ENCODE measurements around the gene KMT2E.
A peak's percentile ranks its signal among the peaks of the same experiment; 100 is the strongest.

KMT2E gene

GRCh38 chr7:104976966-104977636 lies 36.9 kb upstream of the KMT2E start:
- no peak overlapping the region for H3K4me3 ChIP-seq (ENCODE audit: low read length in 2 of 2)
- no peak overlapping the region for H3K4me2 ChIP-seq (ENCODE audit: insufficient read depth, low read length, poor library complexity, severe bottlenecking)
- no peak overlapping the region for H4K8ac ChIP-seq (ENCODE audit: low read depth, low read length)
- no peak overlapping the region for H2AK5ac ChIP-seq (ENCODE audit: low read depth, low read length)
- no peak overlapping the region for H3K4ac ChIP-seq (ENCODE audit: low read length)
- H2BK12ac ChIP-seq (ENCODE audit: low read length) = peak overlapping the region; percentile 22
- no CpG with 5 or more reads among the region's 3 CpGs for WGBS, 2 donors (ENCODE audit: extremely low coverage in 2 of 2, insufficient read length in 2 of 2, insufficient replicate concordance in 1 of 2)
- no peak overlapping the region for H3K23ac ChIP-seq (ENCODE audit: low read depth, low read length, poor library complexity)
- H3K14ac ChIP-seq (ENCODE audit: low read length) = no peak overlapping the region
- no peaks in the 10 kb centered on the region for H3K27me3 ChIP-seq (ENCODE audit: control insufficient read depth in 3 of 3, insufficient read depth in 3 of 3, low read depth in 1 of 3, low read length in 3 of 3)
- H3K79me1 ChIP-seq (ENCODE audit: low read depth, low read length) = no peaks in the 10 kb centered on the region
- DNase-seq (ENCODE audit: low spot score) = no peak
- H4K91ac ChIP-seq (ENCODE audit: low read depth, low read length, poor library complexity) = no peak overlapping the region
- H3K4me1 ChIP-seq (ENCODE audit: control insufficient read depth in 2 of 2, insufficient read depth in 1 of 2, low read depth in 1 of 2, low read length in 2 of 2) = peaks cover 12 to 19% of the 10 kb centered on the region in 2 donors
- no peak overlapping the region for H2AFZ ChIP-seq (ENCODE audit: low read length)
- peaks cover 0 to 1% of the 10 kb centered on the region in 2 donors for H3K9me3 ChIP-seq (replicated peaks in 1 of 2; ENCODE audit: control insufficient read depth in 2 of 2, insufficient read depth in 1 of 2, low read depth in 1 of 2, low read length in 2 of 2)
- no peak overlapping the region for H2BK15ac ChIP-seq (ENCODE audit: low read length)
- H2BK5ac ChIP-seq (ENCODE audit: low read length) = no peak overlapping the region
- H3K27ac ChIP-seq (replicated peaks; ENCODE audit: low read length) = no peak overlapping the region
- no peak overlapping the region for H2BK120ac ChIP-seq (ENCODE audit: low read depth, low read length)
- no peak overlapping the region for H3K18ac ChIP-seq (ENCODE audit: low read length)
- peaks cover 0 to 40% of the 10 kb centered on the region in 2 donors for H3K36me3 ChIP-seq (replicated peaks in 1 of 2; ENCODE audit: control insufficient read depth in 2 of 2, insufficient read depth in 2 of 2, low read length in 2 of 2)
- no peak overlapping the region for H3K9ac ChIP-seq (ENCODE audit: low read depth, low read length, poor library complexity)

DNA sequence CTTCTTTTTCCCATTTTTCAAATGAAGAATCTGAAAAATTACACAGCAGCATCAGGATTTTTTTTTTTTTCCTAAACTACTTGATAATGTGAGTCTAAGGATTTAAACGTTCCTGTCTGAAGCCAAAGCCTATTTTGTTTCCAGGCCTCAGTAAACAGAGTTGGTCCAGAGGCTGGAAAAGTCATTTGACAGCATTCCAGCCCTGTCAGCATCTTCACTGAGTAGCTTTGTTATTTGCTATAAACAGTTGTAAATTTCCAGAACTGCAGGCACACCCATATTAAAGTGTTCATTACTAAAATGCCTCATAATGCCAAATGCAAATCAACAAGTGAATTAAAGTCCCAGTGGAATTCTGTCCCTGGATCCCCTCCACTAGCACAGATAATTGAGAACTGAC lies 35.5 kb upstream of the KMT2E start:
- Histone ChIP-seq H3K23ac (ENCODE audit: low read depth, low read length, poor library complexity) (no peak overlapping the region), H2BK15ac (ENCODE audit: low read length) (no peak overlapping the region), H3K4me2 (ENCODE audit: insufficient read depth, low read length, poor library complexity, severe bottlenecking) (no peak overlapping the region), H3K14ac (ENCODE audit: low read length) (no peak overlapping the region), H3K4ac (ENCODE audit: low read length) (no peak overlapping the region), H3K4me1 (ENCODE audit: control insufficient read depth in 2 of 2, insufficient read depth in 1 of 2, low read depth in 1 of 2, low read length in 2 of 2) (peaks cover 15 to 32% of the 10 kb centered on the region in 2 donors), H3K36me3 (replicated peaks in 1 of 2; ENCODE audit: control insufficient read depth in 2 of 2, insufficient read depth in 2 of 2, low read length in 2 of 2) (peaks cover 0 to 53% of the 10 kb centered on the region in 2 donors), H2BK120ac (ENCODE audit: low read depth, low read length) (no peak overlapping the region), H2BK12ac (ENCODE audit: low read length) (no peak overlapping the region), H3K27me3 (ENCODE audit: control insufficient read depth in 3 of 3, insufficient read depth in 3 of 3, low read depth in 1 of 3, low read length in 3 of 3) (no peaks in the 10 kb centered on the region), H2AK5ac (ENCODE audit: low read depth, low read length) (no peak overlapping the region), H3K18ac (ENCODE audit: low read length) (no peak overlapping the region), H4K8ac (ENCODE audit: low read depth, low read length) (no peak overlapping the region), H4K91ac (ENCODE audit: low read depth, low read length, poor library complexity) (no peak overlapping the region), H2BK5ac (ENCODE audit: low read length) (no peak overlapping the region), H3K27ac (replicated peaks; ENCODE audit: low read length) (no peak overlapping the region), H3K79me1 (ENCODE audit: low read depth, low read length) (no peaks in the 10 kb centered on the region), H2AFZ (ENCODE audit: low read length) (no peak overlapping the region), H3K9ac (ENCODE audit: low read depth, low read length, poor library complexity) (no peak overlapping the region), H3K4me3 (ENCODE audit: low read length in 2 of 2) (no peak overlapping the region), H3K9me3 (replicated peaks in 1 of 2; ENCODE audit: control insufficient read depth in 2 of 2, insufficient read depth in 1 of 2, low read depth in 1 of 2, low read length in 2 of 2) (peaks cover 0 to 1% of the 10 kb centered on the region in 2 donors)
- no peak for DNase-seq (ENCODE audit: low spot score)
- WGBS, 2 donors (ENCODE audit: extremely low coverage in 2 of 2, insufficient read length in 2 of 2, insufficient replicate concordance in 1 of 2) = no CpG with 5 or more reads among the region's 1 CpG

- Histone ChIP-seq H2AK5ac (ENCODE audit: low read depth, low read length) (no peak overlapping the region), H3K27me3 (ENCODE audit: control insufficient read depth in 3 of 3, insufficient read depth in 3 of 3, low read depth in 1 of 3, low read length in 3 of 3) (no peaks in the 10 kb centered on the region), H2BK15ac (ENCODE audit: low read length) (no peak overlapping the region), H3K36me3 (replicated peaks in 1 of 2; ENCODE audit: control insufficient read depth in 2 of 2, insufficient read depth in 2 of 2, low read length in 2 of 2) (peaks cover 0 to 49% of the 10 kb centered on the region in 2 donors), H3K27ac (replicated peaks; ENCODE audit: low read length) (peak overlapping the region; percentile 54), H3K4ac (ENCODE audit: low read length) (no peak overlapping the region), H3K18ac (ENCODE audit: low read length) (no peak overlapping the region), H3K79me1 (ENCODE audit: low read depth, low read length) (no peaks in the 10 kb centered on the region), H3K9ac (ENCODE audit: low read depth, low read length, poor library complexity) (no peak overlapping the region), H3K4me1 (ENCODE audit: control insufficient read depth in 2 of 2, insufficient read depth in 1 of 2, low read depth in 1 of 2, low read length in 2 of 2) (peaks cover 15 to 33% of the 10 kb centered on the region in 2 donors), H3K14ac (ENCODE audit: low read length) (no peak overlapping the region), H3K23ac (ENCODE audit: low read depth, low read length, poor library complexity) (no peak overlapping the region), H3K4me2 (ENCODE audit: insufficient read depth, low read length, poor library complexity, severe bottlenecking) (no peak overlapping the region), H3K9me3 (replicated peaks in 1 of 2; ENCODE audit: control insufficient read depth in 2 of 2, insufficient read depth in 1 of 2, low read depth in 1 of 2, low read length in 2 of 2) (no peaks in the 10 kb centered on the region), H2BK12ac (ENCODE audit: low read length) (no peak overlapping the region), H2BK5ac (ENCODE audit: low read length) (peak overlapping the region; percentile 57), H3K4me3 (ENCODE audit: low read length in 2 of 2) (no peak overlapping the region), H2AFZ (ENCODE audit: low read length) (no peak overlapping the region), H4K8ac (ENCODE audit: low read depth, low read length) (no peak overlapping the region), H4K91ac (ENCODE audit: low read depth, low read length, poor library complexity) (no peak overlapping the region), H2BK120ac (ENCODE audit: low read depth, low read length) (no peak overlapping the region)
- DNase-seq (ENCODE audit: low spot score) = peak; percentile 17
- no CpG with 5 or more reads among the region's 4 CpGs for WGBS, 2 donors (ENCODE audit: extremely low coverage in 2 of 2, insufficient read length in 2 of 2, insufficient replicate concordance in 1 of 2)
Observed at GRCh38 chr7:104979167-104979841, 34.7 kb upstream of the KMT2E start.

- no CpG with 5 or more reads among the region's 5 CpGs for WGBS, 2 donors (ENCODE audit: extremely low coverage in 2 of 2, insufficient read length in 2 of 2, insufficient replicate concordance in 1 of 2)
- H2BK12ac ChIP-seq (ENCODE audit: low read length) = no peak overlapping the region
- no peak overlapping the region for H3K27ac ChIP-seq (replicated peaks; ENCODE audit: low read length)
- H3K14ac ChIP-seq (ENCODE audit: low read length) = no peak overlapping the region
- no peak overlapping the region for H3K4ac ChIP-seq (ENCODE audit: low read length)
- H2BK15ac ChIP-seq (ENCODE audit: low read length) = no peak overlapping the region
- H4K91ac ChIP-seq (ENCODE audit: low read depth, low read length, poor library complexity) = no peak overlapping the region
- peaks cover 0 to 50% of the 10 kb centered on the region in 2 donors for H3K36me3 ChIP-seq (replicated peaks in 1 of 2; ENCODE audit: control insufficient read depth in 2 of 2, insufficient read depth in 2 of 2, low read length in 2 of 2)
- no peak overlapping the region for H2BK5ac ChIP-seq (ENCODE audit: low read length)
- no peak overlapping the region for H2AFZ ChIP-seq (ENCODE audit: low read length)
- H2AK5ac ChIP-seq (ENCODE audit: low read depth, low read length) = no peak overlapping the region
- no peak overlapping the region for H2BK120ac ChIP-seq (ENCODE audit: low read depth, low read length)
- no peak overlapping the region for H3K4me2 ChIP-seq (ENCODE audit: insufficient read depth, low read length, poor library complexity, severe bottlenecking)
- peaks cover 15 to 41% of the 10 kb centered on the region in 2 donors for H3K4me1 ChIP-seq (ENCODE audit: control insufficient read depth in 2 of 2, insufficient read depth in 1 of 2, low read depth in 1 of 2, low read length in 2 of 2)
- H3K27me3 ChIP-seq (ENCODE audit: control insufficient read depth in 3 of 3, insufficient read depth in 3 of 3, low read depth in 1 of 3, low read length in 3 of 3) = no peaks in the 10 kb centered on the region
- H4K8ac ChIP-seq (ENCODE audit: low read depth, low read length) = no peak overlapping the region
- no peak overlapping the region for H3K23ac ChIP-seq (ENCODE audit: low read depth, low read length, poor library complexity)
- H3K4me3 ChIP-seq (ENCODE audit: low read length in 2 of 2) = no peak overlapping the region
- no peaks in the 10 kb centered on the region for H3K9me3 ChIP-seq (replicated peaks in 1 of 2; ENCODE audit: control insufficient read depth in 2 of 2, insufficient read depth in 1 of 2, low read depth in 1 of 2, low read length in 2 of 2)
- no peak overlapping the region for H3K9ac ChIP-seq (ENCODE audit: low read depth, low read length, poor library complexity)
- H3K79me1 ChIP-seq (ENCODE audit: low read depth, low read length) = no peaks in the 10 kb centered on the region
- no peak overlapping the region for H3K18ac ChIP-seq (ENCODE audit: low read length)
- DNase-seq (ENCODE audit: low spot score) = no peak
Observed at GRCh38 chr7:104980440-104980839, 33.6 kb upstream of the KMT2E start.

Measured in neuronal stem cell (in vitro differentiated cells).